Esophagus muscularis mucosa (tissue), 3 donors: Measurements from ENCODE around the gene SEMA5B.

Source experiments
- POLR2AphosphoS5 ChIP-seq, 2 donors: sonication (generic); formaldehyde crosslinking; IDR thresholded peaks; one replicate each; pipeline ENCODE4 v1.6.1; 2017; ENCODE audit warnings: antibody characterized with exemption in 2 of 2
- TF ChIP-seq, protein P1 (sequence below), 3 experiments: fragments of 200-600 bp in 2 of 3; fragments of 450-650 bp in 1 of 3; sonication (generic) in 2 of 3; IDR thresholded peaks; one replicate each; pipeline ENCODE4 v1.5.1; 2017 to 2019; ENCODE audit warnings: antibody characterized with exemption in 3 of 3, mild to moderate bottlenecking in 2 of 3, moderate library complexity in 1 of 3

DNA sequence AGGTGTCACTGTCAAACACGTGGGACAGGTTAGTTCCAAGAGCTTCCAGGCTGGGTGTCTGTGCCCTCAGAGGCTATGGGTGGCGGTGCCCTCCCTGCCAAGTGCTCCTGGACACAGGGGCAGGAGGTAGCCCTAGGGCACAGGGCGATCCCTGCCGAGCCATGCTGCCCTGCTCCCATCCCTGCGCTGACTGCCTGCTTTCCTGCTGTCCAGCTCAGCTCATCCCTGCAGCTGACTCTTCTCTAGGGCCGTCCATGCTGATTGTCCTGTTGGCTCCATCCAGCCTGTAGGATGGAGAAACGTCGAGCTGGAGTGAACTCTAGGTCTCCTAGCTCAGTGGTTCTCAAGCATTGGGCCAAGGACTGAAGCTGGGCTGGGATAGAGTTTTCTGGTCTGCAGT lies 42.9 kb upstream of the SEMA5B start:
- TF ChIP-seq, protein P1, sequence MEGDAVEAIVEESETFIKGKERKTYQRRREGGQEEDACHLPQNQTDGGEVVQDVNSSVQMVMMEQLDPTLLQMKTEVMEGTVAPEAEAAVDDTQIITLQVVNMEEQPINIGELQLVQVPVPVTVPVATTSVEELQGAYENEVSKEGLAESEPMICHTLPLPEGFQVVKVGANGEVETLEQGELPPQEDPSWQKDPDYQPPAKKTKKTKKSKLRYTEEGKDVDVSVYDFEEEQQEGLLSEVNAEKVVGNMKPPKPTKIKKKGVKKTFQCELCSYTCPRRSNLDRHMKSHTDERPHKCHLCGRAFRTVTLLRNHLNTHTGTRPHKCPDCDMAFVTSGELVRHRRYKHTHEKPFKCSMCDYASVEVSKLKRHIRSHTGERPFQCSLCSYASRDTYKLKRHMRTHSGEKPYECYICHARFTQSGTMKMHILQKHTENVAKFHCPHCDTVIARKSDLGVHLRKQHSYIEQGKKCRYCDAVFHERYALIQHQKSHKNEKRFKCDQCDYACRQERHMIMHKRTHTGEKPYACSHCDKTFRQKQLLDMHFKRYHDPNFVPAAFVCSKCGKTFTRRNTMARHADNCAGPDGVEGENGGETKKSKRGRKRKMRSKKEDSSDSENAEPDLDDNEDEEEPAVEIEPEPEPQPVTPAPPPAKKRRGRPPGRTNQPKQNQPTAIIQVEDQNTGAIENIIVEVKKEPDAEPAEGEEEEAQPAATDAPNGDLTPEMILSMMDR (IDR thresholded peaks at IDR 0.05), result no peak
- TF ChIP-seq POLR2AphosphoS5 (IDR thresholded peaks at IDR 0.05), result no peak
